GF-D8 (cell line): ENCODE measurements around the gene AHDC1.

Experiments used
- DNase-seq: peaks from one replicate; lab custom pipeline; 2025; lab: John Stamatoyannopoulos, UW

AHDC1 gene

DNA sequence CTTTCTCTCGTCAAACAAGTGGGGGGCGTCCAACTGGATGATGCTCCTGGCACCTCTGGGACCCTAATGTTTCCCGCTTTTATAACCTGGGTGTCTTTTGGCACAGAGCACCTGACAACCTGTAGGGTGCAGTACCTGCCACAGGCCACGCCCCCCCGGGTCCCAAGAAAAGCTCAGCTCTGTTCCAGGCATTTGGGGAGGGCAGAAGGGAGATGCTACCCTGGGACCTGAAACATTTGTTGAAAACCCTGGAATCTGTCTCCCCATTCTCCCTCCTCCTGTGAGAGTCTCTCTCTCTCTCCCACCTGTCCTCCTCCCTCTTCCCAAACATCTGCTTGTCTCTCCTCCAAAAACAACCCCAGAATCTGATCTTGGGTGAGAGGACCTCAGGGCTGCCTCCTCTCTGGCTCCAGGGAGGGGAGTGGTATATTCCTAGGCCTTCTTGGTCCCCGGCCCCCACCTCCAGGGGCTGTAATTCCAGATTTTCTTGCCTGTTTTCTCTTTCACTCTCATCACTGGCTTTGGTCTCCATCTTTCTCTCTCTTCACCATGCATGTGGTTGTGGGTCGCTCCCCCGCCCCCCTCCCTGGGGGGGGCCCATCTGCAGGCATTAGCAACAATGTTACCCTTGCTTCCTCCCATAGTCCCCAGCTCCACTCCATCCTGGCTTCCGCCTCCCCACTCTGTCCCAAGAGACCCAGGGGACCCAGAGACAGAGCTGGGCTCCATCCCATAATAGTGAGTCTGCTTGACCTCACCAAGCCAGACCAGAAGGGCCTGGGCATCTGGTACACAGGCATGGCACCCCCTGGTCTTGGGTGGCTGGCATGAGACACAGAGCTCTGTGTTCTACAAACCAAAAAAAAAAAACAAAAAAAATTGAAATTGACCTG lies 4.1 kb downstream of the AHDC1 start:
- no peak for DNase-seq

DNA sequence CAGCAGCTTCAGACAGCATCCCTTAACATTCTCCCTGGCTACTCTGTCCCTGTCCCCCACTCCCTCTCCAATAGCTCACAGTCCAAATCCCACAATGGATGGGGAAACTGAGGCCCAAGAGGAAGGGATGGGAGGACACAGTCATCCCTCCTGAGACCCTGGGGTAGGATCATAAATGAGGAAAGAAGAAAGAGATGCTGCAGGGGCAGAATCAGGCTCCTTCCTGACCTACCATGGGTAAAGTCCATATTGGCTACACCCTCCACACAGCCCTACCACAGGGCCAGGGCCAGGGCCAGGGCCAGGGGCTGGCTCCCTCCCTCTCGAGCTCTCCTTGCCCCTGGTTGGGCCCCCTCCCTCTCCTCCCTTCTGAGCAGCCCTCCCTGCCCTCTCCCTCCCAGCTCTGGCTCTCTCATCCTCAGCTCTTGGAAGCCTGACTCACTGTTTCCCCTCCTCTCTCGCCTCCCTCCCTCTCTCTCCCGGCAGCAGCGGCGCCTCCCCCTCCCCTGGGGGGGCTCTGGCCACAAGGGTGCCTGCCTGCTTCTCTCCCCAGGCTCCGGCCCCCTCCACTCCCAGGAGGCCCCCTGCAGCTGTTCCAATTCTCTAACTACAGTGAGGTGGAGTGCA lies 4.9 kb downstream of the AHDC1 start:
- DNase-seq, result peak; percentile 64

DNA sequence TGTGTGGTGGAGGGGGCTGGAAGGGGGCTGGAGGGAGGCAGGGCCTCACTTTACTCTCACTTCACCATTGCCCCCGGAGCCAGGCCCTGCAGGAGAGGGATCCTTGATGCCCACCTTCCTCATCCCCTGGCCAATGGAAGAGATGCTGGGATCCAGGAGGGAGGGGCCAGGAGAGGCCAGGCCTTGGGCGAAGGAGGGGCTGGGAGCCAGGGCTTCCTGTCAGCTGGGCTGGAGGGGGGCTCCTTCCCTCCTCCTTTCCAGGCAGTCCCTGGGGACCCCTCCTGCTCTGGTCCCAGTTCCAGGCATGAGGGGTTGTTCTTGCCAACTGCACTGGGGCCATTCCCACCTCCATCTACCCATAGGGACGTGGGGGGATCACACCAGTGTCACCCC lies 5.7 kb downstream of the AHDC1 start:
- DNase-seq, result no peak

- DNase-seq, result no peak
Observed at GRCh38 chr1:27597516-27598294, 6.2 kb downstream of the AHDC1 start.

- no peak for DNase-seq
Observed at GRCh38 chr1:27596986-27597385, 7.0 kb downstream of the AHDC1 start.

- DNase-seq, result no peak
Observed at GRCh38 chr1:27596261-27596660, 7.7 kb downstream of the AHDC1 start.

DNA sequence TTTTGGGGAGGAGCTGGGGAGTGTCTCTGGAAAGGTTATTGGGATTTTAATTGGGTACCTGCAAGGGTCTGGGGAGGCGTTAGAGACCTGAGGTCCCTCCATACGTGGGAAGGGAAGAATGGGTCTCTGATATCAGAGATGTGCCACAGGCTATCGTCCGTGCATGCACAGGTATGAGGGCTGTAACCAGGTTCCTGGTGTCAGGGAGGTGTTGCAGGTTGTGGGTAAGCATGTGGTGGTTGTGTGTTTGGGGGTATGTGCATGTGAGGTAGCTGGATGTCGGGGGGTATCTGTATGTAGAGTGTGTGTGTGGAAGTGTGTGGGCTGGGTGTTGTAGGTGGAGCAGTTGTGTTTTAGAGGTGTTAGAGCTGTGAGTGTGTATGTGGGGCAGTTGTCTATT lies 8.3 kb downstream of the AHDC1 start:
- DNase-seq, result no peak

DNA sequence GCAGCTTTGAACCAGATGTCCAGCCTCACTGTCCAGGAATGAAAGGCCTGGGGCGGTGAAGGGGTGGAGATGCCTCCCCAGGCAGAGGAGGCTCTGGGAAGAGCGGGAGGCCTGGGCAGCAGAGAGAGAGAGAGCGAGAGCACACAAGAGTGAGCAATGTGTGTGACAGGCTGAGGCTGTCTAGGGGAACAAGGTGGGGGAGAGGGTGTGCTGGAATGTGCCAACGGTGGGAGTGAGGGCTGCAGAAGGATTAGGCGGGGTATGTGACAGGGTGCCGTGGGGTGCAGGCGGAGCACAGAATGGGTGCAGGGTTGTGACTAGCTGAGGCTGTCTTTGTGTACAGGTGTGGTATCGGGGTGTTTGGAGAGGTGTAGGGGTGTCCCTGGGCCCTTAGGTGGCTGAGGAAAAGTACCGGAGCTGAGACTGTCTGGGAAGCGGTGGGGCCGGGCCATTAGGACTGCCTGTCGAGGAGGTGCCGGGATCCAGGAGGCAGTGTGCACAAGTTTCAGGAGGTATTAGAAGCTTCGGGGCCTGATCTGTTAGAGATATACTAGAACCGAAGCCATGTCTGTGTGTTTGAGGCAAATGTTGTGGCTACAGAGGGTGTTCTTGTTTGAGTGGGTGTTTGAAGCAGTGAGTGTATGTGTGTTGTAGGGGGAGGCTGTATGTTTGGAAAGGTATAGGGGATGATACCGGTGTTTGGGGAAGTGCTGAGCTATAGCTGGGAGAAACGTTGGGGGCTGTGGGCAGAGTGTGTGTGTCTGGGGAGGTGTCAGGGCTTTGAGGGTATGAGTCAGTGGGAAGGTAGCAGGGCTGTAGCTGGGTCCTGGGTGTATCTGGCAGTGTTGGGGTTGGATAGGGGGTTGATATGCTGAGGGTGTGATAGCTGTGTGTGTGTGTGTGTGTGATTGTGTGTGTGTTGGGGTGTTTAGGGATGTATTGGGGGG lies 9.1 kb downstream of the AHDC1 start:
- no peak for DNase-seq

DNA sequence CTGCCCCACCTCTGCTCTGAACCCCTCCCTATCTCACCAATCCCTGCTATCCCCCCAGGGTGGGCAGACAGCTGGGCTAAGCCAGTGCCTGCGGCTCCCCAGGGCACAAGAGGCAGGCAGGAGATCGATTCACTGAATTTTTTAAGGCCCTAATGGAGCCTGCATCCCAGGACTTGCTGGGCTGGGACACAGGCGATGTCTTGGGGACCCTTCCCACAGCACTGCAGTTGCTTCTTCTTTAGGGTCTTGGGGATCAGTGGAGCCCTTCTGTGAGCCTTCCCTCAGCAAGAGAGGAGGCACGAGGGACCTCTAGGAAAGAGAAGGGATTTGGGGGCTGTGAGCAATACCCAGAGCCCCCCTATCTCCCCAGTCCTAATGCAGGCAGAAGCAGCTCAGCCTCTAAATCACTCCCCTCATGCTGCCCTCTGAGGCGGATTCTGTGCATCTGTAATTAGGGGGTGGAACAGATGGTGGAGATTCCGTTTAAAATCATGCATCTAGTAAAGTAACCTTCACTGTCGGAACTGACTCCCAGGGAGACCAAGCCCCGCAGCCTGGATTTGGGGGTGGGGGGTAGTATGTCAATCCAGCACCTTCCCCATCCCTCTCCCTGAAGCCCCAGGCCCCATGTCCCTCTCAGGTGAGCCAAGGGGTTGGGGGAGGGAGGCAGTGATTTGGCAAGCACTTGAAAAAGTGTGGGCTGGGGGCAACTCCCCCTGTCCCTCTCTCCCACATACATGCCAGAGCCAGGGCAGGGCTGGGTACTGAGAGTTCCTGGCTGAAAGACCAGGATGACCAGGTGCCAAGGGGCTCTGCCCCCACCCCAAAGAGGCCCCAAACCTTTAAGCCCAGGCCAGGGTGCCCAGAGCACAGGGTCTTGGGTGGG lies 10.0 kb downstream of the AHDC1 start:
- DNase-seq, result no peak

GRCh38 chr1:27592931-27593677 lies 10.8 kb downstream of the AHDC1 start:
- DNase-seq, result no peak

GRCh38 chr1:27592232-27592930 lies 11.6 kb downstream of the AHDC1 start:
- no peak for DNase-seq

- DNase-seq, result no peak
Observed at GRCh38 chr1:27591622-27592021, 12.3 kb downstream of the AHDC1 start.

- DNase-seq, result no peak
Observed at GRCh38 chr1:27590917-27591508, 12.9 kb downstream of the AHDC1 start.

- no peak for DNase-seq
Observed at GRCh38 chr1:27589841-27590426, 14.0 kb downstream of the AHDC1 start.

DNA sequence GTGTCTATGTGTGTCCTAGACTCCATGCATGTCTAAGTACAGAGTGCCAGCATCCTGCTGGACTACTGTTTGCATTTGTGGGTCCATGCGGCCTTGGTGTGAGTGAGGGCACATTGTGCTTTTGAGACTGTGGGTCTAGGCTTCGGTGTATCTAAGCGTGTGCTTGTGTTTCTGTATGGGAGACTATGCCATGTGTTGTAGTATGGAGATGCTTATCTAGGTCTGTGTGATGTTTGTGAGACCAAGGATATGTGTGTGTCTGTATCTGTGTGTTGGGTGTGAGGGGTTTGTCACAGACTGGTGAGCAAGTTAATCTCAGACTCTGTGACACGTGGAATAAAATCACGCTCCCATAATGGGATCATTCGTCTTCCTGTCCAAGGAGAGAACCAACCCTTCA lies 14.5 kb downstream of the AHDC1 start:
- no peak for DNase-seq

- no peak for DNase-seq
Observed at GRCh38 chr1:27588256-27589232, 15.4 kb downstream of the AHDC1 start.

- no peak for DNase-seq
Observed at GRCh38 chr1:27585684-27586083, 18.3 kb downstream of the AHDC1 start.
